CD14-positive monocyte (primary cell): ENCODE data around the gene FHOD3. TPM values are rescaled to one million over a fixed set of nuclear protein-coding genes. Genes with fewer than 3 reads are reported as not detected.

ENCODE experiments used
- DNase-seq, 3 donors: peaks; one replicate each; pipeline ENCODE4 v3.0.0-alpha.2; 2011 to 2022
- H2AFZ ChIP-seq: 2 replicates; pipeline ENCODE4 v1.6.0; 2012; ENCODE audit warnings: mild to moderate bottlenecking, low read depth, low read length, inconsistent platforms; ENCODE audit not compliant: insufficient read depth, poor library complexity, severe bottlenecking
- H3K27ac ChIP-seq, 2 donors: 1 replicate in 1 of 2; 2 replicates in 1 of 2; pipeline ENCODE4 v1.5.1; 2012 to 2013; ENCODE audit warnings: low read length in 2 of 2, control low read depth in 1 of 2, inconsistent platforms in 1 of 2, low read depth in 1 of 2, mild to moderate bottlenecking in 1 of 2
- H3K27me3 ChIP-seq, 2 donors: one replicate each; pipeline versions ENCODE4 v1.6.0 to v1.6.1; 2011 to 2013; ENCODE audit warnings: low read length in 2 of 2; ENCODE audit not compliant: control insufficient read depth in 2 of 2, insufficient read depth in 2 of 2
- H3K36me3 ChIP-seq, 2 donors: replicated peaks in 1 of 2; 1 replicate in 1 of 2; 2 replicates in 1 of 2; pipeline versions ENCODE4 v1.5.1 to v1.6.1; 2012 to 2013; ENCODE audit warnings: low read length in 2 of 2, control low read depth in 1 of 2, inconsistent platforms in 1 of 2, mild to moderate bottlenecking in 1 of 2; ENCODE audit not compliant: insufficient read depth in 2 of 2, control insufficient read depth in 1 of 2
- H3K4me1 ChIP-seq, 2 donors: 1 replicate in 1 of 2; 2 replicates in 1 of 2; pipeline versions ENCODE4 v1.5.1 to v1.6.1; 2012 to 2013; ENCODE audit warnings: low read length in 2 of 2, control low read depth in 1 of 2, inconsistent platforms in 1 of 2, mild to moderate bottlenecking in 1 of 2, moderate library complexity in 1 of 2; ENCODE audit not compliant: insufficient read depth in 2 of 2, control insufficient read depth in 1 of 2
- H3K4me2 ChIP-seq: replicated peaks from 2 replicates; pipeline ENCODE3; 2012; ENCODE audit warnings: low read length, moderate library complexity, mild to moderate bottlenecking; ENCODE audit not compliant: poor library complexity, severe bottlenecking; ENCODE audit errors: extremely low read depth
- H3K4me3 ChIP-seq, 3 experiments: fragments of 200-600 bp in 1 of 3; sonication (generic) in 1 of 3; replicated peaks in 1 of 3; 1 replicate in 2 of 3; 2 replicates in 1 of 3; pipeline ENCODE4 v1.5.1; 2011 to 2013; ENCODE audit warnings: low read length in 3 of 3, mild to moderate bottlenecking in 3 of 3, control low read depth in 2 of 3, low read depth in 2 of 3, inconsistent platforms in 1 of 3, moderate library complexity in 1 of 3
- H3K79me2 ChIP-seq: 2 replicates; pipeline ENCODE4 v1.6.0; 2012; ENCODE audit warnings: mild to moderate bottlenecking, control low read depth, inconsistent platforms, low read length, moderate library complexity; ENCODE audit not compliant: insufficient read depth
- H3K9ac ChIP-seq: 2 replicates; pipeline ENCODE4 v1.6.0; 2017; ENCODE audit warnings: low read length, mild to moderate bottlenecking; ENCODE audit not compliant: insufficient read depth, poor library complexity, severe bottlenecking
- H3K9me3 ChIP-seq, 2 donors: replicated peaks in 1 of 2; 1 replicate in 1 of 2; 2 replicates in 1 of 2; pipeline versions ENCODE4 v1.5.1 to v1.6.1; 2012 to 2013; ENCODE audit warnings: low read length in 2 of 2, control low read depth in 1 of 2; ENCODE audit not compliant: control insufficient read depth in 1 of 2, insufficient read depth in 1 of 2
- H4K20me1 ChIP-seq: 2 replicates; pipeline ENCODE4 v1.6.0; 2012; ENCODE audit warnings: mild to moderate bottlenecking, low read length, control low read depth, moderate library complexity; ENCODE audit not compliant: insufficient read depth
- H3K27ac Mint-ChIP-seq, 7 donors: one replicate each; pipeline ENCODE4 v1.8.0; 2020; ENCODE audit warnings: mild to moderate bottlenecking in 7 of 7, mixed read lengths in 7 of 7, moderate library complexity in 6 of 7, inconsistent platforms in 2 of 7
- H3K27me3 Mint-ChIP-seq, 3 donors: one replicate each; pipeline ENCODE4 v1.8.0; 2021 to 2022; ENCODE audit warnings: low read depth in 3 of 3, mild to moderate bottlenecking in 3 of 3, mixed read lengths in 3 of 3, moderate library complexity in 3 of 3, inconsistent platforms in 1 of 3
- H3K36me3 Mint-ChIP-seq, 2 donors: one replicate each; pipeline ENCODE4 v1.8.0; 2020; ENCODE audit warnings: mixed read lengths in 2 of 2, inconsistent platforms in 1 of 2, mild to moderate bottlenecking in 1 of 2
- H3K4me1 Mint-ChIP-seq: one replicate; pipeline ENCODE4 v1.8.0; 2020; ENCODE audit warnings: mild to moderate bottlenecking, mixed read lengths
- H3K4me3 Mint-ChIP-seq, 2 donors: one replicate each; pipeline ENCODE4 v1.8.0; 2020; ENCODE audit warnings: mild to moderate bottlenecking in 2 of 2, mixed read lengths in 2 of 2, moderate library complexity in 1 of 2
- H3K9me3 Mint-ChIP-seq, 7 donors: one replicate each; pipeline ENCODE4 v1.8.0; 2020 to 2022; ENCODE audit warnings: mixed read lengths in 7 of 7, mild to moderate bottlenecking in 6 of 7, moderate library complexity in 6 of 7, inconsistent platforms in 2 of 7
- WGBS: methylation state at CpG from one replicate; pipeline ENCODE4 v1.1.5; 2013; ENCODE audit warnings: missing lambda C conversion rate; ENCODE audit not compliant: insufficient coverage; 5-methylcytosine and 5-hydroxymethylcytosine counted together
- intact Hi-C, 2 donors: fragments of 100-400 bp; cut with micrococcal nuclease; formaldehyde crosslinking; loops; one replicate each; pipeline versions ENCODE4 v1.15.0 to v1.15.1; 2023
- polyA plus RNA-seq, 3 donors: library from polyadenylated mRNA; depleted of rRNA in 1 of 3; unstranded in 2 of 3; stranded (reverse) in 1 of 3; fragments of 300-500 nt in 2 of 3; fragments of >200 nt in 1 of 3; fragmentation: Illumina TruSeq in 2 of 3; gene quantifications; 1 replicate in 2 of 3; 2 replicates in 1 of 3; pipeline ENCODE4 v1.2.3, GENCODE V29; 2012 to 2021
- TF ChIP-seq, protein P1 (sequence below): fragments of 200-600 bp; IDR thresholded peaks from one replicate; pipeline ENCODE4 v1.8.0; 2022; ENCODE audit warnings: antibody characterized with exemption, mild to moderate bottlenecking

FHOD3 gene
- polyA plus RNA-seq, 3 donors = not detected

DNA sequence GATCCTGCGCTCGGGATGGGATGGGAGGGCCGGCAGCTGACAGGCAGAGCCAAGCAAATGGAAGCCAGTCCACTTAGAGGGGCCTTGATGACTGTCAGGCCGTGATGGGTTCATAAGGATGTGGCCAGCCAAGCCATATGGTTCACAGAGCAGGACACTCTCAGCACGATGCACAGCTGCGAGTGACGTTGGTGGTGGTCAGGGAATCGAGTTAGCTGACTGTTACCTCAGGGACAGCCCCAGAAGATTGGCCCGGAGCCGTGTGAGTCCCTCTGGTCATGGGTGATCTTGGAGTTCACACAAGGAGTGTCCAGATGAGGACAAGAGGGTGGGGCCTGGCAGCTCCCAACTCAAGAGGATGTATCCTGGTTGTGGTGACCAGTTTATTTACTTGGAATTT is 461.1 kb downstream of the FHOD3 start:
- H3K9me3 Mint-ChIP-seq = peaks cover 0 to 3% (median 2%) of the 10 kb centered on the region in 7 donors
- intact Hi-C loops = no loop called here

DNA sequence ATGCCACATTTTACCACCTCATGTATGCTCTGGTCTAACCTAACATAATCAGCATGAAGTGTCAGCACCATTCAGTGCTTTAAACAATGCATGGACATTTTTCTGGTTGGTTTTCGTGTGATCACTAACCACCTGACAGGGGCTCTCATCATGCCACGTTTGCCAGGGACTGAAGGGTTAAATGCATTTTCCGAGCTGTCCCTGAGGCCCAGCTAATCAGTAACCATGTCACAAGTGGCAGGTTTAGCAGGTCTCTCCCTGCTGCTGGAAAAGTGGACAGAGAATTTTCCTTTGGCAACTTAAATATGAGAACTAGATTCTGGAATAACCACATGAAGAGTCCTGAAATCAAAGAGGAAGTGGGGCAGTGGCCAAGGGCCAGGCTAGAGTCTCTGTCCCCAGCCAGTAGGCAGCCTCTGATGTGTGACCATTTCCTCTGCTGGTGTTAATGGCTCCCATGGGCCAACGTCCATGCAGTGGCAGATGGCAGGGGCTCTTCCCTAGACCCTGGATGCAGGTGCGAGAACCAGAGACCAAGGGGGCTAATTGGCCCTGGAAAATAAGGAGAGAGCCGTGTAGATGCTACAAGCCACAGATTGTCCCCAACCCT is 461.8 kb downstream of the FHOD3 start:
- WGBS = 81% methylated on average over 6 of the region's 6 CpGs
- no peaks in the 10 kb centered on the region for H3K4me1 Mint-ChIP-seq
- TF ChIP-seq, protein P1, sequence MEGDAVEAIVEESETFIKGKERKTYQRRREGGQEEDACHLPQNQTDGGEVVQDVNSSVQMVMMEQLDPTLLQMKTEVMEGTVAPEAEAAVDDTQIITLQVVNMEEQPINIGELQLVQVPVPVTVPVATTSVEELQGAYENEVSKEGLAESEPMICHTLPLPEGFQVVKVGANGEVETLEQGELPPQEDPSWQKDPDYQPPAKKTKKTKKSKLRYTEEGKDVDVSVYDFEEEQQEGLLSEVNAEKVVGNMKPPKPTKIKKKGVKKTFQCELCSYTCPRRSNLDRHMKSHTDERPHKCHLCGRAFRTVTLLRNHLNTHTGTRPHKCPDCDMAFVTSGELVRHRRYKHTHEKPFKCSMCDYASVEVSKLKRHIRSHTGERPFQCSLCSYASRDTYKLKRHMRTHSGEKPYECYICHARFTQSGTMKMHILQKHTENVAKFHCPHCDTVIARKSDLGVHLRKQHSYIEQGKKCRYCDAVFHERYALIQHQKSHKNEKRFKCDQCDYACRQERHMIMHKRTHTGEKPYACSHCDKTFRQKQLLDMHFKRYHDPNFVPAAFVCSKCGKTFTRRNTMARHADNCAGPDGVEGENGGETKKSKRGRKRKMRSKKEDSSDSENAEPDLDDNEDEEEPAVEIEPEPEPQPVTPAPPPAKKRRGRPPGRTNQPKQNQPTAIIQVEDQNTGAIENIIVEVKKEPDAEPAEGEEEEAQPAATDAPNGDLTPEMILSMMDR = no peak

More for the DNA sequence above, 461.1 kb downstream of the FHOD3 start:
- no peaks in the 10 kb centered on the region for H3K4me1 Mint-ChIP-seq
- no peak overlapping the region for H3K27ac Mint-ChIP-seq
- Histone ChIP-seq H3K79me2 (no peaks in the 10 kb centered on the region), H3K9me3 (no peaks in the 10 kb centered on the region), H3K36me3 (no peaks in the 10 kb centered on the region), H3K4me2 (no peak overlapping the region), H3K27me3 (no peaks in the 10 kb centered on the region), H4K20me1 (no peaks in the 10 kb centered on the region), H3K9ac (no peak overlapping the region), H3K4me3 (no peak overlapping the region), H3K4me1 (no peaks in the 10 kb centered on the region), H3K27ac (no peak overlapping the region), H2AFZ (no peak overlapping the region)
- peaks cover 0 to 3% (median 1%) of the 10 kb centered on the region in 3 donors for H3K27me3 Mint-ChIP-seq
- H3K36me3 Mint-ChIP-seq = no peaks in the 10 kb centered on the region
- H3K4me3 Mint-ChIP-seq = no peak overlapping the region
- WGBS = 85% methylated on average over 10 of the region's 10 CpGs
- TF ChIP-seq, protein P1 = no peak
- DNase-seq = no peak

More for the DNA sequence above, 461.8 kb downstream of the FHOD3 start:
- no peak overlapping the region for H3K27ac Mint-ChIP-seq
- Histone ChIP-seq H3K4me2 (no peak overlapping the region), H4K20me1 (no peaks in the 10 kb centered on the region), H3K27ac (no peak overlapping the region), H3K4me1 (no peaks in the 10 kb centered on the region), H3K79me2 (no peaks in the 10 kb centered on the region), H3K4me3 (no peak overlapping the region), H3K27me3 (no peaks in the 10 kb centered on the region), H3K9ac (no peak overlapping the region), H3K36me3 (no peaks in the 10 kb centered on the region), H2AFZ (no peak overlapping the region), H3K9me3 (no peaks in the 10 kb centered on the region)
- H3K27me3 Mint-ChIP-seq = peaks cover 0 to 3% (median 1%) of the 10 kb centered on the region in 3 donors
- H3K4me3 Mint-ChIP-seq = no peak overlapping the region
- H3K9me3 Mint-ChIP-seq = peaks cover 0 to 3% (median 2%) of the 10 kb centered on the region in 7 donors
- intact Hi-C loops = no loop called here
- no peaks in the 10 kb centered on the region for H3K36me3 Mint-ChIP-seq
- no peak for DNase-seq
